T-helper 2 cell (primary cell): Measurements from ENCODE around the gene GUCY2D.
A peak's percentile ranks its signal among the peaks of the same experiment; 100 is the strongest.

Experiments
- DNase-seq, 5 experiments: peaks; one replicate each; pipeline versions ENCODE4 v3.0.0 to v3.0.0-alpha.2; 2012 to 2022

GUCY2D gene

GRCh38 chr17:7992924-7993323 is 9.5 kb upstream of the GUCY2D start:
- DNase-seq = peak in 1 of 5 experiments; percentile 55

- no peak for DNase-seq
These were observed 8.3 kb upstream of the GUCY2D start for GRCh38 chr17:7993972-7994589.

- DNase-seq = no peak
These were observed 6.7 kb upstream of the GUCY2D start for GRCh38 chr17:7995724-7996123.

GRCh38 chr17:7997186-7997585 is 5.2 kb upstream of the GUCY2D start:
- DNase-seq = peak in 1 of 5 experiments; percentile 59

GRCh38 chr17:8002721-8003593 is 542 bp downstream of the GUCY2D start:
- DNase-seq = no peak

GRCh38 chr17:8003594-8004181 is 1.3 kb downstream of the GUCY2D start:
- DNase-seq = no peak

GRCh38 chr17:8004899-8005298 is 2.5 kb downstream of the GUCY2D start:
- DNase-seq = no peak

GRCh38 chr17:8005357-8005756 is 2.9 kb downstream of the GUCY2D start:
- DNase-seq = no peak

GRCh38 chr17:8005967-8006730 is 3.7 kb downstream of the GUCY2D start:
- DNase-seq = peak in 1 of 5 experiments; percentile 48

GRCh38 chr17:8006836-8007680 is 4.6 kb downstream of the GUCY2D start:
- DNase-seq = no peak

GRCh38 chr17:8007836-8008235 is 5.4 kb downstream of the GUCY2D start:
- no peak for DNase-seq

- DNase-seq = no peak
These were observed 9.7 kb downstream of the GUCY2D start for GRCh38 chr17:8012045-8012580.

GRCh38 chr17:8012996-8013640 is 10.7 kb downstream of the GUCY2D start:
- DNase-seq = no peak

- DNase-seq = no peak
These were observed 11.5 kb downstream of the GUCY2D start for GRCh38 chr17:8013731-8014557.

- DNase-seq = no peak
These were observed 12.1 kb downstream of the GUCY2D start for GRCh38 chr17:8014558-8014850.

GRCh38 chr17:8015236-8015956 is 13.0 kb downstream of the GUCY2D start:
- DNase-seq = no peak

- DNase-seq = peak in 1 of 5 experiments; percentile 13
These were observed 13.7 kb downstream of the GUCY2D start for GRCh38 chr17:8015957-8016631.

- DNase-seq = peak in 2 of 5 experiments; percentile 14 to 54
These were observed 14.4 kb downstream of the GUCY2D start for GRCh38 chr17:8016632-8017424.
